ENCODE results near the gene OLFM2.
A peak's percentile ranks its signal among the peaks of the same experiment; 100 is the strongest.

Gene OLFM2

GRCh38 chr19:9936326-9937000, at the start of gene OLFM2:
Gene OLFM2 (minus strand): TSS chr19:9936515. CDS start chr19:9936366, 149 bp downstream.
- peak within 1 kb of the TSS; percentile 84 for H3K4me3 Mint-ChIP-seq
- peaks cover 23% of the 10 kb centered on the region for H3K4me1 Mint-ChIP-seq (ENCODE audit: low read depth)
- peaks cover 44% of the 10 kb centered on the region for H3K27me3 Mint-ChIP-seq
- no peak within 1 kb of the TSS for H3K27ac Mint-ChIP-seq
- peaks cover 3% of the 10 kb centered on the region for H3K36me3 Mint-ChIP-seq
- peaks cover under 1% of the 10 kb centered on the region for H3K9me3 Mint-ChIP-seq (ENCODE audit: low read depth)

GRCh38 chr19:9981406-9982260, 45.3 kb upstream of the OLFM2 start:
- no peaks in the 10 kb centered on the region for H3K4me1 Mint-ChIP-seq (ENCODE audit: low read depth)
- H3K9me3 Mint-ChIP-seq (ENCODE audit: low read depth) = no peaks in the 10 kb centered on the region
- no peak overlapping the region for H3K27ac Mint-ChIP-seq
- H3K27me3 Mint-ChIP-seq = peaks cover 5% of the 10 kb centered on the region
- H3K36me3 Mint-ChIP-seq = no peaks in the 10 kb centered on the region
- H3K4me3 Mint-ChIP-seq = no peak overlapping the region

- Mint-ChIP-seq H3K9me3 (ENCODE audit: low read depth) (peaks cover 6% of the 10 kb centered on the region), H3K36me3 (no peaks in the 10 kb centered on the region)
Measured at GRCh38 chr19:9972103-9972502, 35.8 kb upstream of the OLFM2 start.

GRCh38 chr19:9971166-9971897, 35.0 kb upstream of the OLFM2 start:
- no peak overlapping the region for H3K4me3 Mint-ChIP-seq
- no peak overlapping the region for H3K27ac Mint-ChIP-seq
- no peaks in the 10 kb centered on the region for H3K36me3 Mint-ChIP-seq
- peaks cover 6% of the 10 kb centered on the region for H3K9me3 Mint-ChIP-seq (ENCODE audit: low read depth)
- H3K27me3 Mint-ChIP-seq = peaks cover 20% of the 10 kb centered on the region
- peaks cover 2% of the 10 kb centered on the region for H3K4me1 Mint-ChIP-seq (ENCODE audit: low read depth)

More at GRCh38 chr19:9972103-9972502, 35.8 kb upstream of the OLFM2 start:
- Mint-ChIP-seq H3K27ac (no peak overlapping the region), H3K4me3 (no peak overlapping the region), H3K27me3 (peaks cover 17% of the 10 kb centered on the region), H3K4me1 (ENCODE audit: low read depth) (no peaks in the 10 kb centered on the region)

GRCh38 chr19:9970481-9970880, 34.2 kb upstream of the OLFM2 start:
- Mint-ChIP-seq H3K4me3 (no peak overlapping the region), H3K9me3 (ENCODE audit: low read depth) (peaks cover 6% of the 10 kb centered on the region), H3K36me3 (no peaks in the 10 kb centered on the region), H3K27me3 (peaks cover 25% of the 10 kb centered on the region), H3K4me1 (ENCODE audit: low read depth) (peaks cover 2% of the 10 kb centered on the region), H3K27ac (no peak overlapping the region)

GRCh38 chr19:9969688-9969975, 33.3 kb upstream of the OLFM2 start:
- Mint-ChIP-seq H3K9me3 (ENCODE audit: low read depth) (peaks cover 6% of the 10 kb centered on the region), H3K27me3 (peaks cover 25% of the 10 kb centered on the region), H3K27ac (no peak overlapping the region), H3K4me1 (ENCODE audit: low read depth) (peaks cover 2% of the 10 kb centered on the region), H3K36me3 (no peaks in the 10 kb centered on the region), H3K4me3 (no peak overlapping the region)

- Mint-ChIP-seq H3K27me3 (peaks cover 25% of the 10 kb centered on the region), H3K4me1 (ENCODE audit: low read depth) (peaks cover 2% of the 10 kb centered on the region), H3K27ac (no peak overlapping the region)
Measured at GRCh38 chr19:9968820-9969687, 32.7 kb upstream of the OLFM2 start.

GRCh38 chr19:9967326-9967725, 31.0 kb upstream of the OLFM2 start:
- no peak overlapping the region for H3K4me3 Mint-ChIP-seq
- H3K4me1 Mint-ChIP-seq (ENCODE audit: low read depth) = peaks cover 2% of the 10 kb centered on the region
- no peak overlapping the region for H3K27ac Mint-ChIP-seq
- H3K27me3 Mint-ChIP-seq = peaks cover 31% of the 10 kb centered on the region
- H3K36me3 Mint-ChIP-seq = no peaks in the 10 kb centered on the region
- H3K9me3 Mint-ChIP-seq (ENCODE audit: low read depth) = peaks cover 6% of the 10 kb centered on the region

More at GRCh38 chr19:9968820-9969687, 32.7 kb upstream of the OLFM2 start:
- Mint-ChIP-seq H3K9me3 (ENCODE audit: low read depth) (peaks cover 6% of the 10 kb centered on the region), H3K36me3 (no peaks in the 10 kb centered on the region), H3K4me3 (no peak overlapping the region)

GRCh38 chr19:9966448-9966847, 30.1 kb upstream of the OLFM2 start:
- no peaks in the 10 kb centered on the region for H3K36me3 Mint-ChIP-seq
- H3K4me3 Mint-ChIP-seq = no peak overlapping the region

GRCh38 chr19:9966024-9966423, 29.7 kb upstream of the OLFM2 start:
- H3K27me3 Mint-ChIP-seq = peaks cover 31% of the 10 kb centered on the region
- H3K27ac Mint-ChIP-seq = no peak overlapping the region
- no peaks in the 10 kb centered on the region for H3K36me3 Mint-ChIP-seq
- no peak overlapping the region for H3K4me3 Mint-ChIP-seq
- peaks cover 2% of the 10 kb centered on the region for H3K4me1 Mint-ChIP-seq (ENCODE audit: low read depth)
- no peaks in the 10 kb centered on the region for H3K9me3 Mint-ChIP-seq (ENCODE audit: low read depth)

More at GRCh38 chr19:9966448-9966847, 30.1 kb upstream of the OLFM2 start:
- H3K27me3 Mint-ChIP-seq = peaks cover 30% of the 10 kb centered on the region
- peaks cover 2% of the 10 kb centered on the region for H3K4me1 Mint-ChIP-seq (ENCODE audit: low read depth)
- H3K9me3 Mint-ChIP-seq (ENCODE audit: low read depth) = no peaks in the 10 kb centered on the region
- H3K27ac Mint-ChIP-seq = no peak overlapping the region

GRCh38 chr19:9962623-9963290, 26.4 kb upstream of the OLFM2 start:
- Mint-ChIP-seq H3K4me3 (no peak overlapping the region), H3K27me3 (peaks cover 23% of the 10 kb centered on the region), H3K9me3 (ENCODE audit: low read depth) (no peaks in the 10 kb centered on the region), H3K27ac (no peak overlapping the region), H3K36me3 (no peaks in the 10 kb centered on the region), H3K4me1 (ENCODE audit: low read depth) (peaks cover 2% of the 10 kb centered on the region)

- H3K36me3 Mint-ChIP-seq = no peaks in the 10 kb centered on the region
- H3K27me3 Mint-ChIP-seq = peaks cover 19% of the 10 kb centered on the region
- H3K27ac Mint-ChIP-seq = no peak overlapping the region
- no peaks in the 10 kb centered on the region for H3K4me1 Mint-ChIP-seq (ENCODE audit: low read depth)
- H3K4me3 Mint-ChIP-seq = no peak overlapping the region
- no peaks in the 10 kb centered on the region for H3K9me3 Mint-ChIP-seq (ENCODE audit: low read depth)
Measured at GRCh38 chr19:9961103-9961502, 24.8 kb upstream of the OLFM2 start.

- no peak overlapping the region for H3K4me3 Mint-ChIP-seq
- H3K36me3 Mint-ChIP-seq = no peaks in the 10 kb centered on the region
- H3K4me1 Mint-ChIP-seq (ENCODE audit: low read depth) = no peaks in the 10 kb centered on the region
- H3K27ac Mint-ChIP-seq = no peak overlapping the region
- H3K27me3 Mint-ChIP-seq = peaks cover 15% of the 10 kb centered on the region
- H3K9me3 Mint-ChIP-seq (ENCODE audit: low read depth) = no peaks in the 10 kb centered on the region
Measured at GRCh38 chr19:9958379-9958821, 22.1 kb upstream of the OLFM2 start.

GRCh38 chr19:9956956-9957355, 20.6 kb upstream of the OLFM2 start:
- Mint-ChIP-seq H3K9me3 (ENCODE audit: low read depth) (no peaks in the 10 kb centered on the region), H3K4me3 (no peak overlapping the region), H3K27me3 (peaks cover 9% of the 10 kb centered on the region), H3K36me3 (no peaks in the 10 kb centered on the region), H3K4me1 (ENCODE audit: low read depth) (no peaks in the 10 kb centered on the region), H3K27ac (no peak overlapping the region)

Data from activated naive CD8-positive, alpha-beta T cell (primary cell).